Measurements from ENCODE around the gene RABIF.
A peak's percentile ranks its signal among the peaks of the same experiment; 100 is the strongest.
"Not testable (repeated sequence)": the region's sequence is repeated elsewhere in the genome, so short reads cannot be mapped to it uniquely, and the experiment has no call there.

RABIF gene

GRCh38 chr1:202888531-202889360 lies at the start of gene RABIF:
Gene RABIF (minus strand): TSS chr1:202889149. CDS start chr1:202889098, 51 bp downstream.
- peak; percentile 99 for DNase-seq

GRCh38 chr1:202938287-202938925 lies 49.5 kb upstream of the RABIF start:
- DNase-seq, result no peak

DNA sequence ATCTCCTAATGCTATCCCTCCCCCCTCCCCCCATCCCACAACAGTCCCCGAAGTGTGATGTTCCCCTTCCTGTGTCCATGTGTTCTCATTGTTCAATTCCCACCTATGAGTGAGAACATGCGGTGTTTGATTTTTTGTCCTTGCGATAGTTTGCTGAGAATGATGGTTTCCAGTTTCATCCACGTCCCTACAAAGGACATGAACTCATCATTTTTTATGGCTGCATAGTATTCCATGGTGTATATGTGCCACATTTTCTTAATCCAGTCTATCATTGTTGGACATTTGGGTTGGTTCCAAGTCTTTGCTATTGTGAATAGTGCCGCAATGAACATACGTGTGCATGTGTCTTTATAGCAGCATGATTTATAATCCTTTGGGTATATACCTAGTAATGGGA lies 47.5 kb upstream of the RABIF start:
- DNase-seq, result not testable (repeated sequence)

DNA sequence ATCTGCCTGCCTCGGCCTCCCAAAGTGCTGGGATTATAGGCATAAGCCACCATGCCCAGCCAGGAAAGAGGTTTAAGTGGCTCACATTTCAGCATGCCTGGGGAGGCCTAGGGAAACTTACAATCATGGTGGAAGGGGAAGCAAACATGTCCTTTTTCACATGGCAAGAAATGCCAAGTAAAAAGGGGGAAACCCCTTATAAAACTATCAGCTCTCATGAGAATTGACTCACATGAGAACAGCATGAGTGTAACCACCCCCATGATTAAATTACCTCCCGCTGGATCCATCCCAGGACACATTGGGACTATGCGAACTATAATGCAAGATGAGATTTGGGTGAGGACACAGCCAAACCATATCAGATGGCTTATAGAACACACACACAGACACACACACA lies 46.9 kb upstream of the RABIF start:
- no peak for DNase-seq

DNA sequence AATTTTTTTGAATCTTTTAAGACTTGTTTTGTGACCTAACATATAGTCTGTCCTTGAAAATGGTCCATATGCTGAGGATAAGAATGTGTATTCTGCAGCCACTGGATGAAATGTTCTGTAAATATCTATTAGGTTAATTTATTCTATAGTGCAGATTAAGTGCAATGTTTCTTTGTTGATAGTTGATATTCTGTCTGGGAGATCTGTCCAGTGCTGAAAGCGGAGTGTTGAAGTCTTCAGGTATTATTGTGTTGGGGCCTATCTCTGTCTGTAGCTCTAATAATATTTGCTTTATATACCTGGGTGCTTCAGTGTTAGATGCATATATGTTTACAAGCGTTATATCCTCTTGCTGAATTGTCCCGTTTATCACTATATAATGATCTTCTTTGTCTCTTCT lies 45.8 kb upstream of the RABIF start:
- no peak for DNase-seq

DNA sequence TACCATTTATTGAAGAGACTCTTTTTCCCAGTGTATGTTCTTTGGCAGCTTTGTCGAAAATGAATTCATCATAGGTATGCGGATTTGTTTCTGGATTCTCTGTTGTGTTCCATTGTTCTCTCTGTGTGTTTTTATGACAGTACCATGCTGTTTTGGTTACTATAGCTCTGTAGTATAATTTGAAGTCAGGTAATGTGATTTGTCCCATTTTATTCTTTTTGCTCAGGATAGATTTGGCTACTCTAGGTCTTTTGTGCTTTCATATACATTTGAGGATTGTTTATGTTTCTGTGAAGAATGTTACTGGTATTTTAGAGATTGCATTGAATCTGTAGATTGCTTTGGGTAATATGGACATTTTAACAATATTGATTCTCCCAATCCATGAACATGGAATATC lies 43.5 kb upstream of the RABIF start:
- no peak for DNase-seq

DNA sequence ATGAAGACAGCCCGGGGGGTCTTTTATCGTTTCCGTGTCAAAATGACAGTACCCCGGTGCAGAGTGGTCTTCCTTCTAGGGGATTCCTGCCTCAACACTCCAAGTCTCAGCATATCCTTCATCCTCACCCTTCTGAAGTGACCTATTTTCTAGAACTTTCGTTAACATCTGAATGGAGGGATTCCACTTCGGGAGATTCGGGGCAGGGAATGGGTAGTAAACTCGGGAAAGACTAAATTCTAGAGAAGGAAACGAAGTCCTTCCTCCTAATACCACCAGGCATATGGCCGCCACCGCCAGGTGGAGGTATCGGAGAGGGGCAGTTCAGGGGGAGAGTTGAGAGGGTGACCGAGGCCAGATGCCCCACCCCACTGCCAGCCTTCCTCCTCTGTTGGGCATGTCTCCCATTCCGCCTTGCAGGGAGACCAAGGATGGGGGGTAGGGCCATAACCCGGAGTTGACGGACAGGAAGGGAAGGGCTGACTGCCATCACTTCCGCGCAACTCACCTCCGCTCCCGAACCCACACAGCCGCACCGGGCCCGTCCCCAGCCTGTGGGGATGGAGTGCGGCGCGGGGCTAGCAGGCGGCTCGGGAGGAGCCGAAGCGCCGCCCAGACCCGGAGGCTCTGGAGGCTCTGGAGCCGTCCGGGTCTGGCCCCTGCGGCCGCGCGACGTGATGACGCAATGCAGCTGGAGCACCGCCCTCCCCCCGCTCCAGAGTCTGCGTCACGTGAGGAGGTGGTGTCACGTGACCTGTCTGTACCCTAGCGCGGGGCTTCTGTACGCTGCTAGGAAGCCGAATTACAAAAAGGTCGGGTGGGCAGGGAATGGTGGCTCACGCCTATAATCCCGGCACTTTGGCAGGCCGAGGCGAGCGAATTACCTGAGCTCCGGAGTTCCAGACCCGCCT lies 37.9 kb upstream of the RABIF start, which contains the start of gene KLHL12:
Gene KLHL12, minus strand, starts transcription at position 654 of the 911 bp plus-strand sequence. CDS start 2,072 bp downstream, outside the sequence.
- DNase-seq, result peak; percentile 99

DNA sequence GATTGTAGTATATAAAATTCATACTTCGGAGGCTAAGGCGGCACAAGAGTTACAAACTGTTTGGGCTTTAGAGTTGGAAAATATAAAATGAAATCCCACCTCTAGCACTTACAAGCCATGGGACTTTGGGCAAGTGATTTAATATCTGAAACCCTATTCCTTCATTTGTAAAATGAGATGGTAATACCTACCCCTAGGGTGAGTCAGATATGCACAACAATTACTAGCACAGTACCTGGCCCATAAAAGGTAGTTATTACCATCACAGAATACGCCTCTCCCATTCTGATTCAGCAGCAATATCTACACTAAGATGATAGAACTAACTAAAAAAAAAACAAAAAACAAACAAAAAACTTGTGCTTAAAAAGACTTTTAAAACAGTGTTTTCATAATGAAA lies 34.6 kb upstream of the RABIF start:
- DNase-seq, result peak; percentile 72

- no peak for DNase-seq
Observed at GRCh38 chr1:202919615-202920014, 30.7 kb upstream of the RABIF start.

DNA sequence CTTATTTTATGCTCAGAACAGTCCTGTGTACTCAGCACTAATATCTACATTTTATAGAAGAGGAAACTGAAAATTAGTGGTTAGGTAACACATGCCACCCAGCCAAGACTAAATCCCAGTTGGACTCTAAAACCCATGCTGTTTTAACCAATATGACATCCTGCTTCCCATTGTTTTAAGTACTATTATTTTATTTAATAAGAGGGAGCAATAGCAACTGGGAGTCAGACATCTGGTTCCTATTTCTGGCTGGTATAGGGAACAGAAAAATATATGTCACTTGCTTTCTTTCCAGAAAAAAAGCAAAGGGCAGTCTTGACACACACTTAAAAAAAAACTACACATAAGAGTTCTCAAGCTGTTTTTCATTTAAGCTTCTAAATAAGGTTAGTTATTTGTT lies 26.2 kb upstream of the RABIF start:
- DNase-seq, result peak; percentile 82

GRCh38 chr1:202912476-202912875 lies 23.5 kb upstream of the RABIF start:
- not testable (repeated sequence) for DNase-seq

DNA sequence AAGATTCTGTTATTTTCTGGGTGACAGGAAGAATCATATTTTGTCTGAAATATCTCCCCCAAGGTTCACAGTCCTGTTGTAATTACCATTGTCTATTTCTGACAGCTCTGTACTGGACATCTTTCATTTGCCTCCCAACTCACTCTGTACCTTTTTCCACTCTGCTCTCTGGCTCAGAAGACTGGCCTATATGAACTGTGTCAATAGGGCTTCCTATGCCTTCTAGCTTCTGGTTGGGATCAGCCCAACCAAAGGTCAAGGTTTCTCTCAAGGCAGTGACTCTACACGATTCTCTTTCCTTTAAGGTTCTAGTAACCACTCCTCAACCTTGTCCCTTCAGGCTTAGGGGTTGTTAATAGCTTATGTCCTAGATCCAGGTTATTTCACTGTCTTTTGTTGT lies 20.5 kb upstream of the RABIF start:
- DNase-seq, result no peak

DNA sequence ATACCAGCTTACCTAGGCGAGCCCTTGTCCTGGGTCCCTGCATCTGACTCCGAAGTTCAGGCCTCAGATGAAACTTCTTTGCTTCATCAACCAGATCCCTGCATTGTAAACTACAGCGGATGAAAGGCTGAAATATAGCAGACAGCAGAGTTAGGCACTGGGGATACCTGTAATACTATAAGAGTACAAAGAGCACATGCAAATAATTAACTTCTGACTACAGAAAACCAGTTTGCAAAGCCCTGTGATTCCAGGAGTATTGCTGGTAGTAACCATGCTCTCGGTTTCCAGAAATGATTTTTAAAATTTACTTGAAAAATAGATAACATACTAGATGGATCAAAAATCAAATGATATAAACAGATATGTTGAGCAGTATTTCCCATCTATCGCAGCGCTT lies 20.0 kb upstream of the RABIF start:
- no peak for DNase-seq

DNA sequence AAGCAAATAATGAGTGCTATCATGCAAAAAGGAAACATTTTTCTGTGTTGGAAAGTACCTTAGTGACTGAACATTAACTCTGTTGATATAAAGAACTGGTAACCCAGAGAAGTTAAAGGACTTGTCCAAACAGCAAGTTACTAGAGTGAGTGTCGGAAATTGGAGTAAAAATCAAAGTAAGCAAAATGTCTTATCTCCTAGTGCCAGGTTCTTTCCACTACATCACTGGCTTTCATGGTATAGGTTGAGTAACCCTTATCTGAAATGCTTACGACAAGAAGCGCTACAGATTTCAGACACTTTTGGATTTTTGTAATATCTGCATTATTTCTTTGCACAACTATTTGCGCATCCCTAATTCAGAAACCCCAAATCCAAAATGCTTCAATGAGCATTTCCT lies 16.4 kb upstream of the RABIF start:
- no peak for DNase-seq

DNA sequence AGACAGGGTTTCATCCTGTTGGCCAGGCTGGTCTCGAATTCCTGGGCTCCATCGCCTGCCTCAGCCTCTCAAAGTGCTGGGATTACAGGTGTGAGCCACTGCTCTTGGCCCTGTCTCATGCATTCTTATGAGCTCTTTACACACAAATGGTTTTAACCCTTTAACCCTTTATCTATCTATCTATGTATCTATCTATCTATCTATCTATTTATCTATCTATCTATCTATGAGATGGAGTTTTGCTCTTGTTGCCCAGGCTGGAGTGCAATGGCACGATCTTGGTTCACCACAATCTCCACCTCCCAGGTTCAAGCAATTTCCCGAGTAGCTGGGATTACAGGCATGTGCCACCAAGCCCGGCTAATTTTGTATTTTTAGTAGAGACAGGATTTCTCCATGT lies 14.9 kb upstream of the RABIF start:
- not testable (repeated sequence) for DNase-seq

- no peak for DNase-seq
Observed at GRCh38 chr1:202901555-202901954, 12.6 kb upstream of the RABIF start.

DNA sequence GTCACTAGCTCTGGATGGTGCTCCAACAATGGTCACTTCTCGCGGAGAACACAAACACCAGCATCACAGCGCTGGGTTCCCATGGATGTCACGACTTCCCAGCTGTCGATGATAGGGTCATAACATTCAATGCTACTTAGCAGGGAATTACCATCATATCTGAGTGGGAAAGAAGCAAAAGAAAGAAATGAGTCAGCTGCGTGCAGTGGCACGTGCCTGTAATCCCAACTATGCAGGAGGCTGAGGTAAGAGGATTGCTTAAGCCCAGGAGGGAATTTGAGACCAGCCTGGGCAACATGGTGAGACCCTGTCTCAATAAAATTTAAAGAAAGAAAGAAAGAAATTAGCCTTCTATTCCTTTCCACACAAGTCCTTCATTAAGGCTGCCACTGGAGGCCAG lies 3.6 kb upstream of the RABIF start:
- no peak for DNase-seq

DNA sequence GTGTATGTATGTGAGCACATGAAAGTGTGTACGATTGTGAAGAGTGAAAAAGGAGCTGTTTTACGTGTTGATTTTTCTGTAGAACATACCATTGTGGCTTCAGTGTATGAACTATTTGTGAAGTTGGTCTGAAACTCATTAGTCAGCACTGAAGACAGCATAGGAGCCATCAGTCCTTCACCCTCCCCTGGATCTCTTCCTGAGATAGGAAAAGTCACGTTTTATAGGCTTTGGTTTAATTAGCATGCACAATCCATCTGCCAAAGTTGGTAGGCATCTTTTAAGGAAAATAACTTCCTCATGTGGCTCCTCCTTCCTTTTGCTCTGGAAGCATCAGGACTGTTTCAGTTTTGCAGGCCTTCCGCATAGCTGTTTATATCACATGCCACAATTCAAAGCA lies 1.4 kb upstream of the RABIF start:
- DNase-seq, result no peak

GRCh38 chr1:202888221-202888530 lies 773 bp downstream of the RABIF start:
- no peak for DNase-seq

GRCh38 chr1:202880961-202881460 lies 7.9 kb downstream of the RABIF start:
- DNase-seq, result no peak

DNA sequence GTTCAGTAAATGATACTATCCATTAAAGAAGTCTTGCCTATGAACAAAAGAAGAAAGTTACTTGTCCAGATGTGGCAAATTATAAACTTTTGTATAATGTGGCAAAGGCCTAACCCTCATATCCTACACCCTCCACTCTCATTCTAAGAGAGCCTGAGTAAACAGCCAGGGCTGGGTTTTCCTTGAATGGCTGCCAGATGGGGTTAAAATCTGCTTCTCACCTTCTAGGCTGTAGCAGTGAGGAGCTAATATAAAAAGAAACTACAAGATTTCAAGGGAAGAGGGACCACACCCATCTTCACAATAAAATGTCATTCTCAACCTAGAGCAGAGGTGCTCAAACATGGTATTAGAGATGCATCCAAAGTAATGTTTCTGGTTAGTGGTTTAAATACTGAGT lies 8.9 kb downstream of the RABIF start:
- DNase-seq, result no peak

GRCh38 chr1:202879128-202879527 lies 9.8 kb downstream of the RABIF start:
- no peak for DNase-seq

DNA sequence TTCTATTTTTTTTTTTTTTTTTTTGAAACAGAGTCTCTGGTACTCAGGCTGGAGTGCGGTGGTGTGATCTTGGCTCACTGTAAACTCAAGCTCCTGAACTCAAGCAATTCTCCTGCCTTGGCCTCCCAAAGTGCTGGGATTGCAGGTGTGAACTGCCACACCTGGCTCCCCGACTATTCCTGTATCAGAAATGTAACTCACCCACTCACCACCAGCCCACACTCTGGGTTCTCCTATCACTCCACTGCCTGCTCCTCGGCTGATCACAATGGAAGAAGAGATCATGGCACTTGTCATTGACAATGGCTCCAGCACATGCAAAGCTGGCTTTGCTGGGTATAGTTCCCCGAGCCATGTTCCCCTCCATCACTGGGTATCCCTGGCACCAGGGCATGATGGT lies 15.9 kb downstream of the RABIF start:
- no peak for DNase-seq
